NCI-H460 (cell line): Measurements from ENCODE around the gene FREM1. TPM values are rescaled to one million over a fixed set of nuclear protein-coding genes. Genes with fewer than 3 reads are reported as not detected.
"Not testable (repeated sequence)": the region's sequence is repeated elsewhere in the genome, so short reads cannot be mapped to it uniquely, and the experiment has no call there.

Experiments used
- DNase-seq: peaks from one replicate; pipeline ENCODE4 v3.0.0-alpha.2; 2016; ENCODE audit warnings: low read depth; ENCODE audit errors: extremely low read depth
- polyA plus RNA-seq: library from polyadenylated mRNA; depleted of rRNA; stranded (reverse); fragments of >200 nt; gene quantifications from 2 replicates; pipeline ENCODE4 v1.2.3, GENCODE V29; 2014; cell fraction: nucleus; rRNA removed
- total RNA-seq: library from RNA; depleted of rRNA; stranded (reverse); fragments of >200 nt; shearing (Covaris generic); gene quantifications from 2 replicates; pipeline ENCODE4 v1.2.3, GENCODE V29; 2014; rRNA removed

The FREM1 gene, protein sequence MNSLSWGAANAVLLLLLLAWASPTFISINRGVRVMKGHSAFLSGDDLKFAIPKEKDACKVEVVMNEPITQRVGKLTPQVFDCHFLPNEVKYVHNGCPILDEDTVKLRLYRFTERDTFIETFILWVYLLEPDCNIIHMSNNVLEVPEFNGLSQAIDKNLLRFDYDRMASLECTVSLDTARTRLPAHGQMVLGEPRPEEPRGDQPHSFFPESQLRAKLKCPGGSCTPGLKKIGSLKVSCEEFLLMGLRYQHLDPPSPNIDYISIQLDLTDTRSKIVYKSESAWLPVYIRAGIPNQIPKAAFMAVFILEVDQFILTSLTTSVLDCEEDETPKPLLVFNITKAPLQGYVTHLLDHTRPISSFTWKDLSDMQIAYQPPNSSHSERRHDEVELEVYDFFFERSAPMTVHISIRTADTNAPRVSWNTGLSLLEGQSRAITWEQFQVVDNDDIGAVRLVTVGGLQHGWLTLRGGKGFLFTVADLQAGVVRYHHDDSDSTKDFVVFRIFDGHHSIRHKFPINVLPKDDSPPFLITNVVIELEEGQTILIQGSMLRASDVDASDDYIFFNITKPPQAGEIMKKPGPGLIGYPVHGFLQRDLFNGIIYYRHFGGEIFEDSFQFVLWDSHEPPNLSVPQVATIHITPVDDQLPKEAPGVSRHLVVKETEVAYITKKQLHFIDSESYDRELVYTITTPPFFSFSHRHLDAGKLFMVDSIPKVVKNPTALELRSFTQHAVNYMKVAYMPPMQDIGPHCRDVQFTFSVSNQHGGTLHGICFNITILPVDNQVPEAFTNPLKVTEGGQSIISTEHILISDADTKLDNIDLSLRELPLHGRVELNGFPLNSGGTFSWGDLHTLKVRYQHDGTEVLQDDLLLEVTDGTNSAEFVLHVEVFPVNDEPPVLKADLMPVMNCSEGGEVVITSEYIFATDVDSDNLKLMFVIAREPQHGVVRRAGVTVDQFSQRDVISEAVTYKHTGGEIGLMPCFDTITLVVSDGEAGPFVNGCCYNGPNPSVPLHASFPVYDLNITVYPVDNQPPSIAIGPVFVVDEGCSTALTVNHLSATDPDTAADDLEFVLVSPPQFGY (N-terminal part only)
- not detected in 2 replicates for total RNA-seq
- polyA plus RNA-seq = not detected in 2 replicates

DNA sequence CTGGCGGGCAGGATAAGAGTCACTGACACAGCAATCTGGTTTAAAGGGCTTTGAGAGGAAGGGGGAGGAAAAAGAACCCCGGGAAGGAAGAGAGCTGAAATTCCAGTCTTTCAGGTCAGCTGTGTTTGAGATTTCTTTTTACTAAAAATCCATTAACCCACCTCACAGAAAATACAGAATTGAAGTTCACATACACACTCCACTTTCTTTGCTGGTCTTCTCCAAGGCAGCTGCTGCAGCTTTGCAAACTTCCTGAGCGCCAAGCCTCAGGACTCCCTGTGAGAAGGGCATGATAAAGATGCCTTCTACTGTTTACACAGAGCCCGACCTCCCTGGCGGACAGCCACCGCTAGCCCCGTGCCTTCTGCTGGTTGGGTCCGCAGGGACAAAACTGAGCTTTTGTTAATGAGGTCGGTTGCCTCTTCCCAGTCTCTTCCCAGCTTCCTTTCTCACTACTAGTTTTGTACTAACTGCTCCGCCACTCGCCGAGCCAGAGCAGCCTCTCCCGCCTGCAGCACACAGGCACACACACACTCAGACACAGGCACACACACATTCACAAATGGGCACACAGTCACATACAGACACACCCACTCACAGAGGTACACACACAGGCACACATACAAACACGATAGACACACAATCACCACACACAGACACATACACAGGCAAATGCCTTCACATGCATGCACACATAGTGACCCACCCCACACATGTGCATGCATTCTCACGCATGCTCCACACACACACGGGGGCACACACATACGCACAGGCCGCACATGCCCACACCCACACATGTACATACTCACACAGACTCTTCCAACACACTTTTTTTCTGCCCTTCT, at the start of gene FREM1:
TSS of gene FREM1 (minus strand) at position 468 of the 845 bp plus-strand sequence. CDS start 41,451 bp downstream, outside the sequence.
- no peak for DNase-seq

DNA sequence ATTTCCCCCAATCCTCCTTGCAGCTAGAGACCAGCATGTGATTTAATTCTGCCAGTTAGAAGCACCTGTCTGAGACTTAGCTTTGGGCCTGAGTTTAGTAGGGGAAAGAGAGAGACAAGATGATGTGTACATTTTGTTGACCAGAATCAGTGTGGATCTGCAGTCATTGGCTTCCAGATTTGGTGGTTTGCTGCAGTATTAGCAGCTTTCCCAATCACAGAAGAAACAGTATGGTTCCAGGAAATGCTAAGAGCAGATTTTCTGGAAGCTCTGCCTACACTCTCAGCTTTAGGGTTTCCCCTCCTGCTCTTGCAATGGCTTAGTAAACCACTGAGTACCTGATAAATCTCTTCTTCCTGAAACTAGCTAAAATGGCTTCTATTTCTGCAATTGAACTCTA, 48.8 kb upstream of the FREM1 start:
- no peak for DNase-seq

DNA sequence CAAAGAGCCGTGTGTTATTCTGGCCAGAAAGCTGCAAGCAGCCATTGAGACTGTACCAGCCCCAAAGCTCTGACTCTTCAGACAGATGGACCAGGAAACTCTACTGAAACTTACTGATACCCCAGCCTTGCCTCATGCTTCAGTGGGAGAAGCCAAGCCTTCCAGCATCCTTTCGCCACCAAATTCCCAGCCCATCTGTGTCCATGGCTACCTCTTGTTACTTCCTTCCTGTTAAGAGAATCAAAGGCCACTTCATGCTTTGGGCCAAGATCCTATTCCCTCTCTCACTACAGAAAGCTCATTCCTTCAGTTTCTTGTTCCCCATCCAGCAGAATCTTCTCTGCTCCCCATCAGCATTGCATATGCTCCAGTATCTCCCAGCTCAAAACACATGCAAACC, 46.9 kb upstream of the FREM1 start:
- DNase-seq = no peak

DNA sequence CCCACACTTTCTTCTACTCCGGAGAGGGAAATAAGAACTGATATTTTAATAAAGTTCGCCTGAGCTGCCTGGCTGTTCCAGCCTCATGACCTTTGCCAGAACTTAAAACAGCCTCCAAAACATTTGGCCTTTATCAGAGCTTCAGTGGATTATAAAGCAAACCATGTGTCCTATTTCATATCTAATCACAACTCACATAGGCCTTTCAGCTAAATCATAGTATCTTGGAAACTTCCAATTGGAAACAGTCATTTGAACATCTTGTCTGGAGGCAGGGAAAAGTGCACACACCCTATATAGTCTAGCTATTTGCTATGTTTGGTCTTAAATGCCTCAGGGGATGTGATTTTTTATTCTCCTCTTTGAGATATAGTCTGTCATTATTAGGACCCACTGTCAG, 46.0 kb upstream of the FREM1 start:
- DNase-seq = no peak

DNA sequence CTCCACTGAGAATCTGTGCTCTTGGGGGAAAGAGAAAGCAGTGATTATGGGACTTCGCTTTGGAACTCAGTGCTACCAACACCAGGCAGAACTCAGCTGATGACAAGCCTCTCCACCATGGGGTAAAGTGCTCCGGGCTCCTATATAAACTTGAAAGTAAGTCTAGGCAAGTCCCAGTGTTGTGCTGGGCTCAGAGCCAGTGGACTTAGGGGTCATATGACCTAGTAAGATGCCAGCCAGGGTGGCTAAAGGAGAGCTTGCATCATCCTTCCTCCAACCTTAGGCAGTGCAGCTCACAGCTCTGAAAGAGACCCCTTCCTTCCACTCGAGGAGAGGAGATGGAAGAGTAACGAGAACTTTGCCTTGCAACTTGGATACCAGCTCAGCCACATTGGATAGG, 35.1 kb upstream of the FREM1 start:
- no peak for DNase-seq

DNA sequence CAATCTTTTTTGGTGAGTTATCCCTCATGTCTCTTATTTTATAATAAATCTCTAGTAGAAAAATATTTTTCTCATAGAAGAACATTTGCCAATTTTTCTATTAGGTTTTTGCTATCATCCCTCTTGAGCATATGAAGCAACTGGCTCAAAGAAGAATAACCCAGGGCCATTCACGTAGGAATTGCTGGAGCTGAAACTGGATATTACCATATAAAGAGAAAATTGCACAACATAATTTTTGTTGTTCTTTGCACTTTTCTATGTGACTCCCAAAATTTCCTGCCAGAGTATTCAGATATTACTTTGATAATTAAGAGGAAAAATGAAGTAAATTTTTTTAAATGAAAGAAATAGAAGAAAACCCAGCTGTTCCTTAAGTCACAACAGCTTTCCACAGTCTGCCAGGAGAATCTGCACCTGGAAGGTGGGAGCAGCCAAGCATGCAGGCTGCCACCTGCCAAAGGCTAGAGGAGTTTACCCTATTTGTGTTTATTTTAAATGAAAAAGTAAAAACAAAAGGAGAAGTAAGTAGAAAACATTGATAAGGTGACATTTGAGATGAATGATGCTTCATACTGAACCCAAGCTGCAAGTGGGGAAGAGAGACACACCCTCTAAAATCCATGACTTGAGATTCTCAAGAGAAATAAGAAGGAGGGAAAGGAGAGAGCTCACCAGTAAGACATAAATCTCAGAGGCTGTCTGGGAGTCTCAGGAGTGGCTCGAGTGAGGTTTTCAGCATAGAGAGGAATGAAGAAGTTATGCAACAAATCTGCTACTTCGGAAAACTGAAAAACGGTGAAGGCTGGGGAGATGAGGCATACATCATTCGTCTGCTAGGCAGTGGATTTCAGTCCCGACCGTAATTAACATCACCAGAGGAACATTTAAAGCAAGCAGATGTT, 31.5 kb upstream of the FREM1 start:
- no peak for DNase-seq

DNA sequence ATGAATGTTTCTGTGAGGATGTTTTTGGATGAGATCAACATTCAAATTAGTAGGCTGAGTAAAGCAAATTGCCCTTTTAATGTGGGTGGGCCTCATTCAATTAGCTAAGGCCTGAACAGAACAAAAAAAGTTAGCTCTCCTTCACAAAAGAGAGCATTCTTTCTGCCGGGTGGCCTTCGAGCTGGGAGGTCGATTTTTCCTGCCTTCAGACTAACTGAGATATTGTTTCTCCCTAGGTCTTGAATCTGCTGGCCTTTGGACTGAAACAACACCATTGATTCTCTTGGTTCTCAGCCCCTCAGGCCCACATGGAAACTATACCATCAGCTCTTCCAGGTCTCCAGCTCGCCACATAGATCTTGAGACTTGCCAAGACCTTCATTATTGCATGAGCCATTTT, 29.1 kb upstream of the FREM1 start:
- DNase-seq = no peak

DNA sequence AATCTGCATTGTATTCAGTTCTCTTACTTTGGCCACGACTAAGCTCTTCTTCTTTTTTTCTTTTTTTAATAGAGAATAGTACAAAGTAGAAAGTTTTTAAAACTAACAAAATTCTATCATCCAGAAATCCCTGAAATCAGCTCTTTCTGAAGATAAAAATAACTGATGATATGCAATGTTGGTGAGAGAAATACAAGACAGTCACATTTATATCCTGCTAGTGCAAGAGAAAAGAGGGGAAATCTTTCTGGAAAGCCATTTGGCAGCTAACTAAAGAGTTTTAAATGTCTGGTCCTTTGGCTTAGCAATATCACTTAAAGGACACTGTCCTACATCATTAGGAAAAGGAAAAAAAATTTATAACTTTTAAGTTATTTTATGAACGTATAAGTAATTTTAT, 27.0 kb upstream of the FREM1 start:
- DNase-seq = no peak

DNA sequence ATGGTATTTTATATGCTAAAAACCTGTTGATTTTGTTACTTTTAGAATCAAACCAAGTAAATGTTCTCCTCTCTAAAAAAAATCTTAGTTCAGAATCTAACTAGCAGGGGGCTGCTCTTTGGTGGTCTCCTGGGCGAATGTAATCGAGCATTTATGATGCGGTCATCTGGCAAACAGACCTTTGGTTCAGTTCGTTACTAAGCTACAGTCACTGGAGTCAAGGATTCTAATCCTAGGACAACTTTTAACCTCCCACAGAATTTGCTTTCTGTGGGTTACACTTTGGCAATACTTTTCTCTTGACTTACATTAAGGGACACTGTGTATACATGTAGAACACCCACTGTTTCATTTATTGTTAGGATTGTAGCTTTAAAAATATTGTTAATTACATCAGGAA, 26.3 kb upstream of the FREM1 start:
- no peak for DNase-seq

DNA sequence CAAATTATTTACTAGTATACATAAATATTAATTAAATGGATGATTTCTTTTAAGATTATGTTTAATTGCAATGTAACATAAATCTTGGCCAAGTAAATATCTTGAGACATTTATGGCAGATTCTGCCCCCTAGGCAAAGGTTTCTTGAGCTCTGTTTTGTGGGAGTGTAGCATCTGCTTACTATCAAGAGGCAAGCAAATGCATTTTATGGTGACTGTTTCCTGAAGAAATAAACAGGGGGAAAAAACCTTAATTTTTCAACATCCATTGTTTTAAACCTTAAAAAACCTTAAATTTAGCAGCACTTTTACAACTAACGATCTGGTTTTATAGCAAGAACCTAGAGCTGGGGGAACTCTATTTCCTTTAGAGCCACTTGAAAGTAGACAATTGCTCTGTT, 25.7 kb upstream of the FREM1 start:
- no peak for DNase-seq

DNA sequence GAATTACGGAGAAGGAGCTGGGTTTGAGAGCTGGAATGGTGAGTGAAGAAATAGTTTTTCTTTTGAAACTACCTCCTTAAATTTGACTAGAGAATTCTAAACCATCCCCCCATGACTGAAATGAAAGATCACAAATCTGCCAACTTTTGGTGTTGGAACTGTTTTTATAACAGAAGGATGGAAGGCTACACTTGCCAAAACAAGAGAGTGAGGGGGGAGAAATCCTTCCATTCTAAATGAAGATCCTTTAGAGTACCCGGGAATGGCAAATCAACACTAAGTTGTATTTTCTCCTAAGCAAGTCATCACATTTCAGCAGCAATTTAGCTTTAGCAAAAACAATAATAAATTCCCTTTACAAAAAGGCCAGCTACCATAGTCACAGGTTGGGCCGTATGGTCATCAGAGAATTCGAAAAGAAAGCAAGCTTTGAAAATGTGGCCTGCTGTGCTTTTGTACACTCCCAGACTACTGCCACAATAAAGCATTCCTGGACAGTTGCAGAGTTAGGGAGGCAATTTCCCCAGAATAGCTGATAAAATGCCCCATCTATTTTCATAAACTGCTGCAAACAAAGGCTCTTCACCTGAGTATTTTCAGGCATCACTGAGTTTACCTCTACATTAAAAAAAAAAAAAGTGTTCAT, 25.0 kb upstream of the FREM1 start:
- DNase-seq = no peak

DNA sequence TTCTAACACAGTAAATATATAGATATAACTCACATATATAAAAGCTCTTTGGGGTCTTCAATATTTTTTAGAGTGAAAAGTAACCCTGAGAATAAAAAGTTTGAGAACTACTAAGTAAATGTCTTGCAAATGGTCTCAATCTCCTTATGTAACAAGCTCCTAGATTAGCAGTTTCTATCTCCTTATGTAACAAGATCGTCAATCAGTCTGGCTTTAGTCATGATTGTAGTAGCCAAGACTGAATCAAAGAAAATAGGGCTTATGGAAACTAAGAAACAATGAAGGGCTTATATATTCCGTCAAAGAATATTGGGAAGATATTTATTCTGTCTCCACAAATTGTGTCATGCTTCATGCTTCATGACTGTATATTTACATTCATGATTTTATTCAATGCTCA, 22.4 kb upstream of the FREM1 start:
- no peak for DNase-seq

DNA sequence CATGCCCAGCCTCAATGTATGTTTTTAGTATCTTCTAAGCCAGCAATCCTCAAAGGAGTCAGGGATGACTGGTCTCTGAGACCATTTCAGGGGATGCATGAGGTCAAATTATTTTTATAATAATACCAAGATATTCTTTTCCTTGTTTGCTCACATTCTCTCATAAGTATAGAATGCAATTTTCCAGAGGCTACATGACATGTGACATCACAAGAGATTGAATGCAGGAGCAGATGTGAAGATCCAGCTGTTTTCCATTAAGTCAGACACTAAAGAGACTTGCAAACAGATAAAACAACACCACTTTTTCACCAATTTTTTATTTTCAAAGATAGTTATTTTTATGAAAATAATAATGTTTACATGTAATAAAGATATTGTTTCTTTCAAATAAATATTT, 22.0 kb upstream of the FREM1 start:
- DNase-seq = no peak

DNA sequence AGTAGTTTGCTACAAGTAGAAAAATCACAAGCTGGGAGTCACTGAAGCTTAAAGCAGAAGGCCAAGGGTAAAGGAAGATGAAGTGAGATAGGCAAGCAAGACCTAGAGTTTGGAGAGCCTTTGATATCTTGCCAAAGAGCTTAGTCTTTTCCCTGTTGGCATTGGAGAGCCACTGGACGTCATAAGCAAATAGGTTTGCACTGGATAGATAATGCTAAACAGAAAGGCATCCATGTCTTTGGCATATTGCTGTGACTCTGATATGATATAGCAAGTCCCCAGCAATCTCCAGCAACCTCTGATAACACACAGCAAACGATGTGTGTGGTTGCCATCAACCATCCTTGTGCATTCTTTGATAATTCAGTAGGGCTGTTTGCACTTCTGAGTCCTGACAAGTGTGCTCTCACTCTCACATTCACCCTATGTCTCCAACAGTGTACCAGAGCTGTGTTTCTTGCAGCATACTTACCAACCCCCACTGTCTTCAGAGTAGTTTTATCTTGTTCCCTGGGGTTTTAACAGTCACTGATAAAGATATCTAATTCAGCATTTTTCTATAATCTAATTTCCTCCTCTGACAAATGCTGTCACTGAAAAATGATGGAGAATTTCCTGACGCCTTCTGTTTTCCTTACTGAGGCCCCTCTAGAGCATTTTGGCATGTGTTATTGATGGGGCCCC, 16.9 kb upstream of the FREM1 start:
- DNase-seq = no peak

DNA sequence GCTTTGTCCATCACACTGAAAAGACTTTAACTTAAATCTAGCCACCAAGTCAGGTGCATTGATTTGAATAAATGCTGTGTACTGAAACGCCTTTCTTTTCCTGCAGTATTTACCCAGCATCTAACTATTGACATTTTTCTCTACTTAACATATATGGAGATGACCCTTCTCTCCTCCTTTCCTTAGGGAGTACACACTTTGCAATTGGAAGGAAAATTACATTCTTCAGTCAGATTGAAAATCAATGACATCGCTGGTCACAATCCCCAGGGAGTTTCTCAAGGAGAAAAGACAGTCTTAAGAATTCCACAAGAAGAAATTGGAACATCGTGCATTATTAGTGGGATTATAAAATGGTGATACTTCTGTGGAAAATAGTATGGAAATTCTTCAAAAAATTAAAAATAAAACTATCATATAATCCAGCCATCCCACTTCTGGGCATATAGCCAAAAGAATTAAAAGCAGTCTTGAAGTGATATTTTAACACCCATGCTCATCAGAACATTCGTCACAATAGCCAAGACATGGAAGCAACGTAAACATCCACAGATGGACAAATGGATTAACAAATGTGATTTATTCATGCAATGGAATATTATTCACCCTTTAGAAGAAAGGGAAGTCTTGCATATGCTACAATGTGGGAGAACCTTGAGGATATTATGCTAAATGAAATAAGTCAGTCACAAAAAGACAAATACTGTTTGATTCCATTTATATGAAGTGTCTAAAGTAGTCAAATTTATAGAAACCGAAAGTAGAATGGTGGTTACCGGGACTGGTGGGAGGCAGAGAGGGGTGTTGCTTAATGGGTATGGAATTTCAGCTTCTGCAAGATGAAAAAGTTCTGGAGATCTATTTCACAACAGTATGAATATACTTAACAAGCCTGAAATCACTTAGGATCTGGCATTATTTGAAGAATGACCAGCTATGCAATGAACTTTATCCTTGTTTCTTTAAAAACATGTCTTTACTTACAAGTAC, 14.3 kb upstream of the FREM1 start:
- DNase-seq = no peak

DNA sequence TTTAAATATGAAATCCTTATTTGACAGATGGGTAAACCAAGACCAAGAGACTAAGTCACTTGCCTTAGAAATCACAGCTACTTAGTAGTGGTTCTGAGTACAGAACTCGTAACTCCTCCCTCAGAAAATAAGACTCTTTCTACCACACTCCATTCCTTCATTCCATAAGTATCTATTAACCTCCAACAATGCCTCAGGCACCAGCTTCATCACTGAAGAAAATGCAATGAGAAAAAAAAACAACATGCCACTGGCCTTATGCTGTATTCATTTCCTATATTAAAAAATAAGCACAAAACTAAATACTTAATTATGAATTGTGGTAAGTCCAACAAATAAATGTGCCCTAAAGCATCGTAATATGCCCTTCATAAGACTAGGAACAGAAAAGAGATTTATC, 13.5 kb upstream of the FREM1 start:
- no peak for DNase-seq

DNA sequence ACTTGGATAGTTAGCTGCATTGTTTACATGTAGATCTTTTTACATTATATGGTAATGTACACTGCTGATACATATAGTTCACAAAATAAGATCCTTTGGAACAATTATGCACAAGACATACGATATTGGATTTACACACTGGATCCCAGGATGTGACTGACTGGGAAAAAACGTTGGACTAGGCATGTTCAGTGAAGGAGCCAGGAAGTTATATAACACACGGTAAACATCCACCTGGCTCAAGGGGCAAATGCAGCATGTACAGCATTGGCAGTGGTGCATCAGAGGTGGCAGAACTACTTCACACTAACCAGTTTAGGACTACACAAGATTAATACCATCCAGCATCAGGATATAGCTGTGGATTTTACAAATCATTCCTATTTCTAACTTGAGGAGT, 10.6 kb upstream of the FREM1 start:
- not testable (repeated sequence) for DNase-seq
